Breast epithelium (tissue), 4 donors: ENCODE results near the gene CXCR4. TPM values are rescaled to one million over a fixed set of nuclear protein-coding genes. Genes with fewer than 3 reads are reported as not detected.

Source experiments
- DNase-seq, 2 donors: peaks; one replicate each; pipeline ENCODE4 v3.0.0-alpha.2; 2019; ENCODE audit warnings: low spot score in 2 of 2
- H3K27ac ChIP-seq, 2 donors: fragments of 200-600 bp; sonication (generic) in 1 of 2; one replicate each; pipeline ENCODE4 v1.5.1; 2016 to 2019; ENCODE audit warnings: mild to moderate bottlenecking in 1 of 2
- H3K27me3 ChIP-seq, 2 donors: fragments of 200-600 bp; sonication (generic) in 1 of 2; one replicate each; pipeline versions ENCODE4 v1.5.1 to v1.6.0; 2017 to 2019; ENCODE audit warnings: control low read depth in 1 of 2, mild to moderate bottlenecking in 1 of 2
- H3K36me3 ChIP-seq: fragments of 200-600 bp; one replicate; pipeline ENCODE4 v1.5.1; 2019
- H3K4me1 ChIP-seq, 2 donors: fragments of 200-600 bp; sonication (generic); one replicate each; pipeline ENCODE4 v1.5.1; 2016 to 2019; ENCODE audit warnings: control low read depth in 1 of 2
- H3K4me3 ChIP-seq, 3 donors: fragments of 200-600 bp; sonication (generic); 1 replicate in 2 of 3; 2 replicates in 1 of 3; pipeline ENCODE4 v1.5.1; 2016 to 2019; ENCODE audit warnings: mild to moderate bottlenecking in 3 of 3, moderate library complexity in 2 of 3
- H3K9me3 ChIP-seq, 2 donors: fragments of 200-600 bp; sonication (generic) in 1 of 2; one replicate each; pipeline ENCODE4 v1.5.1; 2016 to 2019; ENCODE audit warnings: control low read depth in 1 of 2
- POLR2A ChIP-seq: fragments of 450-650 bp; IDR thresholded peaks from one replicate; pipeline ENCODE4 v1.6.1; 2016; ENCODE audit warnings: antibody characterized with exemption, mild to moderate bottlenecking, moderate library complexity
- POLR2AphosphoS5 ChIP-seq, 3 donors: sonication (generic); formaldehyde crosslinking; IDR thresholded peaks; one replicate each; pipeline ENCODE4 v1.6.1; 2017; ENCODE audit warnings: antibody characterized with exemption in 3 of 3
- intact Hi-C: fragments of 100-400 bp; cut with DNase I; formaldehyde crosslinking; loops from one replicate; pipeline ENCODE4 v1.15.1; 2023; ENCODE audit warnings: low total_unique reads
- total RNA-seq, 3 donors: library from RNA; depleted of rRNA; stranded (reverse); fragments of >200 nt; gene quantifications; one replicate each; pipeline ENCODE4 v1.1.0, GENCODE V29; 2016
- TF ChIP-seq, protein P1 (sequence below), 3 donors: fragments of 450-650 bp; IDR thresholded peaks; one replicate each; pipeline ENCODE4 v1.5.1; 2016 to 2017; ENCODE audit warnings: antibody characterized with exemption in 3 of 3, mild to moderate bottlenecking in 3 of 3, moderate library complexity in 3 of 3

The CXCR4 gene
- total RNA-seq, 3 donors from 2014 or later, result 25.8 to 80.3 (median 32.4) TPM

DNA sequence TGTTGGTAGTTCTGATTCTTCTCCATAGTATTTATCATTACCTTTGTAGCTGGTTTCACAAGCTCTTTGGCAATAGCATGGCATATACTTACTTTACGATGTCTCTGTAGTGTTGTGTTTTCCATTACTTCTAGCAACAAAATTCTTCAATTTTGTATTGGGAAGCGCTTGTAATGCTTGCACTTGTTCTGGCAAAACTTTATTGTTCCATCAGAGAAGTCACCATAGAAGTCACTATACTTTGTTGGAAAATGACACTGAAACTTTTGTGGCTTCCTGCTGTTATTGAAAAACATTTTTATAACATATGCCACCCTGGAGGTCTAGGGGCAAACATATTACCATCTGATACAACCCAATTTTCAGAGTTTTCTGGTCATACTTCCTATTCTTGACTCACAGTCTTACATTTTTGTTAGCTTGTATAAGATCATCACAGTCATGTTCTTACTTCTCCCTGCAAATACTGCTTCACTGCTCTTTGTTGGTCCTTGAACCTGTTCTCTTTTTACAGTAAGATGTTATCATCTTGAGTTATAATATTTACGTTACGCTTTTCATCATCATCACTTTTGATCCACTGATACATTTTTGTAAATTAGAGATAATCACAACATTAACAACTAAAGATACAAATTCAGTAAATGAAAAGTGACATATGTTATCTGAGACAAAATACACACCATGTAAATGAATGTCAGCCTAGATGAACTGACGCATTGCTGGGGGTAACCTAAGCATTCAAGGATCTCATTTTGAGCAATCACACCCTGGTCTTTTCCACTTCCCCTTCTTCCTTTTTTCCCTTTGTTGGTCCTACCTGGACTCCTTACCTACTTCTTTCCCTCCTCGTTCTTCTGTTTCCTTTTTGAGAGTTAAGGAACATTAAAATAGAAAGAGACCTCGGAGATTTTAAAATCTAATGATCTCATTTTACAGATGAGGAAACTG, 33.3 kb upstream of the CXCR4 start:
- Histone ChIP-seq H3K4me3 (no peak overlapping the region), H3K9me3 (no peaks in the 10 kb centered on the region), H3K27me3 (no peaks in the 10 kb centered on the region), H3K4me1 (no peaks in the 10 kb centered on the region), H3K27ac (no peak overlapping the region), H3K36me3 (no peaks in the 10 kb centered on the region)
- TF ChIP-seq, protein P1, sequence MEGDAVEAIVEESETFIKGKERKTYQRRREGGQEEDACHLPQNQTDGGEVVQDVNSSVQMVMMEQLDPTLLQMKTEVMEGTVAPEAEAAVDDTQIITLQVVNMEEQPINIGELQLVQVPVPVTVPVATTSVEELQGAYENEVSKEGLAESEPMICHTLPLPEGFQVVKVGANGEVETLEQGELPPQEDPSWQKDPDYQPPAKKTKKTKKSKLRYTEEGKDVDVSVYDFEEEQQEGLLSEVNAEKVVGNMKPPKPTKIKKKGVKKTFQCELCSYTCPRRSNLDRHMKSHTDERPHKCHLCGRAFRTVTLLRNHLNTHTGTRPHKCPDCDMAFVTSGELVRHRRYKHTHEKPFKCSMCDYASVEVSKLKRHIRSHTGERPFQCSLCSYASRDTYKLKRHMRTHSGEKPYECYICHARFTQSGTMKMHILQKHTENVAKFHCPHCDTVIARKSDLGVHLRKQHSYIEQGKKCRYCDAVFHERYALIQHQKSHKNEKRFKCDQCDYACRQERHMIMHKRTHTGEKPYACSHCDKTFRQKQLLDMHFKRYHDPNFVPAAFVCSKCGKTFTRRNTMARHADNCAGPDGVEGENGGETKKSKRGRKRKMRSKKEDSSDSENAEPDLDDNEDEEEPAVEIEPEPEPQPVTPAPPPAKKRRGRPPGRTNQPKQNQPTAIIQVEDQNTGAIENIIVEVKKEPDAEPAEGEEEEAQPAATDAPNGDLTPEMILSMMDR (IDR thresholded peaks at IDR 0.05), result no peak
- TF ChIP-seq POLR2A, result no peak
- no peak for TF ChIP-seq POLR2AphosphoS5 (IDR thresholded peaks at IDR 0.05)
- DNase-seq, result no peak
- intact Hi-C loops, result no loop called here

DNA sequence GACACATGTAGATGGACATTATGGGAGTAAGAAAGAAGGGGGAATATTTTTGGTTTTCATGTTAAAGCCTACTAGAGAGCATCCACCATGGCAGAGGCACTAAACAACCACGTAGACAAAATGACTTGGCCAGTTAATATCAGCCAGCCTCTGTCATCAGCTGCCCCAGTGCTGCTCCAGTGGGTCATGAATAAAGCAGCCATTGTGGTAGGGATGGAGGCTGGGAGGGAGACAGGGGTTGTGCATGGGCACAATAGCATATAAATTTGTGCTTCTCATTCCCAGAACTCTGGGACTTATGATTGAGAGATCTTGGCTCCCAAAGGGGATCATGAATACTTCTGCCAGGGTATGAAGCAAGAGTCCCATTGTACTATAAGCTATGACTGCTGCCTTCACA, 31.1 kb upstream of the CXCR4 start:
- no peaks in the 10 kb centered on the region for H3K9me3 ChIP-seq
- no peak overlapping the region for H3K27ac ChIP-seq
- no peaks in the 10 kb centered on the region for H3K36me3 ChIP-seq
- no peak overlapping the region for H3K4me3 ChIP-seq
- intact Hi-C loops, result no loop called here
- H3K27me3 ChIP-seq, result no peaks in the 10 kb centered on the region
- TF ChIP-seq POLR2A (no peak), POLR2AphosphoS5 (IDR thresholded peaks at IDR 0.05) (no peak)
- TF ChIP-seq, protein P1 (IDR thresholded peaks at IDR 0.05), result no peak
- no peak for DNase-seq
- no peaks in the 10 kb centered on the region for H3K4me1 ChIP-seq

DNA sequence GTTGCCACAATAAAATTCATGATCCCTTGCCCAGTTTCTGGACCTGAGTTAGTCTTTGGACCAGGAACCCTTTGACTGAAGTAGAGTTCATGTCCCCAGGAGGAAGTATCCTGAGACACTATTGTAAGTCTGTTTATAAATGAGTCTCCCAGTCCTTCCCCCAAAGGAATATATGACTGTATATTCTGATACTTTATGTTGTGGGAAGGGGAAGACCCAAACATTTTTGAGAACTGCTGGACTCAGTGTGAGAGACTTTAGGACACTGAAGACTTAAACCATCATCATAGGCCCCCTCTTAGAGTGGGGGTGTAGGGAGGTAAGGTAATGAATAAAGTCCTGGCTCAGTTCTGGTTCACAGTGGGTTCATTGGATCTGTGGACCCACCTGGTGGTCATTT, 28.6 kb upstream of the CXCR4 start:
- H3K27ac ChIP-seq, result no peak overlapping the region
- DNase-seq, result no peak
- no peaks in the 10 kb centered on the region for H3K9me3 ChIP-seq
- H3K36me3 ChIP-seq, result no peaks in the 10 kb centered on the region
- TF ChIP-seq, protein P1 (IDR thresholded peaks at IDR 0.05), result no peak
- TF ChIP-seq POLR2AphosphoS5 (IDR thresholded peaks at IDR 0.05), result no peak
- no peak for TF ChIP-seq POLR2A
- intact Hi-C loops, result no loop called here
- H3K4me1 ChIP-seq, result no peaks in the 10 kb centered on the region
- no peaks in the 10 kb centered on the region for H3K27me3 ChIP-seq
- H3K4me3 ChIP-seq, result no peak overlapping the region

DNA sequence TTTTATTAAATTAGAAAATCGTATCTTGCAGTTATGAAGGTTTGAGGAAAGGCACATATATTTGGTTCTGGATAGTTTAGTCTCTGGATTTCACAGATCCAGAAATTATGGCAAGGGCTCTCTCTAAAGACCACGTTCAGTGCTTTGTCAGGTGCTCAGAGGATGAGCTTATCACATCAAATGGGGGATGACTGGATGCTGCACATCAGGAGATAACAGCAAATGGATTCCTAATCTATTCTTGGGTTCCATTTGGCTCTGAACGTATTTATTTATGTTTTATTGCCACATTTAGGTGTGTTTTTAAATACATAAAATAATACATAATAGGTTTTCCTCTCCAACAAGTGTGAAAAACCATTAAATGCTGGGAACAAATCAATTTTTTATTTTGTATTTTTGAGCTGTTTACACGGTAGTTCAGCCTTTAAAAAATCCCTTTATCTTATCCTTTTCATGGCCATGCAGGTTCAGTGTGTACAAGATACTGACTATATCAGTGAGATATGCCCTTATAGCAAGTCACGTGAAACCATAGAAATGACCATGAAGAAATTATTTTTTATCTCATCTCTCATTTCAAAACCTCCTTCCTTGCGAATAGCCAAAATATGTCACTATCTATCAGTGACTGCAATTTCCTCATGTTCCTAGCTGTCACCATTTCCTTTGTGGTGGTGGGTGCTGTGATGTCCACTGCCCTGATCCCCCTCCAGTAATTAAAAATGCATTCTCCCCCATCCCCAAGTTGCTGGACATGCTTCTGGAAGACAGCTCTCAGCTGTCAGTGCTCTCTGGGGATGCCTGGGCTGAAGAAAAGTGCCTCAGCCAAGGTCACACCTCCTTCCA, 25.9 kb upstream of the CXCR4 start:
- TF ChIP-seq, protein P1 (IDR thresholded peaks at IDR 0.05), result no peak
- TF ChIP-seq POLR2AphosphoS5 (IDR thresholded peaks at IDR 0.05), result no peak
- TF ChIP-seq POLR2A, result no peak
- Histone ChIP-seq H3K4me3 (no peak overlapping the region), H3K9me3 (no peaks in the 10 kb centered on the region), H3K27ac (no peak overlapping the region), H3K27me3 (no peaks in the 10 kb centered on the region), H3K36me3 (no peaks in the 10 kb centered on the region), H3K4me1 (no peaks in the 10 kb centered on the region)
- intact Hi-C loops, result no loop called here
- DNase-seq, result no peak
